MM.1S (cell line): ENCODE results near the gene RCN1.

Source experiments
- EZH2 ChIP-seq: fragments of 300-600 bp; sonication (generic); optimal IDR thresholded peaks from 2 replicates; pipeline ENCODE3; 2017; ENCODE audit warnings: low read depth, mild to moderate bottlenecking, antibody characterized with exemption, low read length, mixed read lengths
- EZH2phosphoT487 ChIP-seq: fragments of 300-600 bp; sonication (generic); IDR thresholded peaks from 2 replicates; pipeline ENCODE4 v1.6.1; 2018; ENCODE audit warnings: antibody characterized with exemption, low read length
- TF ChIP-seq, protein P1 (sequence below): fragments of 300-600 bp; sonication (generic); IDR thresholded peaks from 2 replicates; pipeline ENCODE4 v1.5.1; 2016; ENCODE audit warnings: antibody characterized with exemption, low read length, mixed read lengths

DNA sequence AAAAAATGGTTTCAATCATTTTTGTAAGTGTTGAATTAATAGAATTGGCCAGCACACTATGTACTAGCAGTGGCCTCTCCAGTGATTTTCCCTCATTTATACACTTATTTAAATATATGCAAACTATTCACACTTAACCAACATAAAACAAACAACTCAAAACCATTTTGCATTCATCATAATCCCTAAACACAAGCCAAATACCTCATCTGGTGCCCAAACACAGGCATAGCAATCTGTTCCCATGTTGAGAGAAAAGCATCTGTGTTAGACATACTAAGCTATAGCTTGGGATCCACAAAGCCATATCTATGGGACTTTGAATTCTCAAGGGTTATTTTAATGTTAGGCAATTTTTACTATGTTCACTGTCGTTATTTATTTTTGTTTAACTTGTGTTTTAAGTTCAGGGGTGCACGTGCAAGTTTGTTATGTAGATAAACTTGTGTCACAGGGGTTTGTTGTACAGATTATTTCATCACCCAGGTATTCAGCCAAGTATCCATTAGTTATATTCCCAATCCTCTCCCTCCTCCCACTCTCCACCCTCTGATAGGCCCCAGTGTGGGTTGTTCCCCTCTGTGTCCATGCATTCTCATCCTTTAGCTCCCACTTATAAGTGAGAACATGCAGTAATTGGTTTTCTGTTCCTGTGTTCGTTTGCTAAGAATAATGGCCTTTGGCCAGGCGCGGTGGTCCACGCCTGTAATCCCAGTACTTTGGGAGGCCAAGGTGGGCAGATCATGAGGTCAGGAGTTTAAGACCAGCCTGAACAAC, 31.0 kb upstream of the RCN1 start:
- no peak for TF ChIP-seq EZH2phosphoT487
- TF ChIP-seq, protein P1, sequence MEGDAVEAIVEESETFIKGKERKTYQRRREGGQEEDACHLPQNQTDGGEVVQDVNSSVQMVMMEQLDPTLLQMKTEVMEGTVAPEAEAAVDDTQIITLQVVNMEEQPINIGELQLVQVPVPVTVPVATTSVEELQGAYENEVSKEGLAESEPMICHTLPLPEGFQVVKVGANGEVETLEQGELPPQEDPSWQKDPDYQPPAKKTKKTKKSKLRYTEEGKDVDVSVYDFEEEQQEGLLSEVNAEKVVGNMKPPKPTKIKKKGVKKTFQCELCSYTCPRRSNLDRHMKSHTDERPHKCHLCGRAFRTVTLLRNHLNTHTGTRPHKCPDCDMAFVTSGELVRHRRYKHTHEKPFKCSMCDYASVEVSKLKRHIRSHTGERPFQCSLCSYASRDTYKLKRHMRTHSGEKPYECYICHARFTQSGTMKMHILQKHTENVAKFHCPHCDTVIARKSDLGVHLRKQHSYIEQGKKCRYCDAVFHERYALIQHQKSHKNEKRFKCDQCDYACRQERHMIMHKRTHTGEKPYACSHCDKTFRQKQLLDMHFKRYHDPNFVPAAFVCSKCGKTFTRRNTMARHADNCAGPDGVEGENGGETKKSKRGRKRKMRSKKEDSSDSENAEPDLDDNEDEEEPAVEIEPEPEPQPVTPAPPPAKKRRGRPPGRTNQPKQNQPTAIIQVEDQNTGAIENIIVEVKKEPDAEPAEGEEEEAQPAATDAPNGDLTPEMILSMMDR, result no peak
- TF ChIP-seq EZH2, result no peak
